GM21576 (cell line): ENCODE results near the gene LRRC26.
"Not testable (repeated sequence)": the region's sequence is repeated elsewhere in the genome, so short reads cannot be mapped to it uniquely, and the experiment has no call there.

Experiments used
- ATAC-seq: cut with Tn5 transposase; IDR thresholded peaks from one replicate; pipeline ENCODE4 v1.9.1; 2021; ENCODE audit warnings: mild to moderate bottlenecking, moderate library complexity; ENCODE audit not compliant: unreplicated experiment

LRRC26 gene

GRCh38 chr9:137139468-137140150 is 30.2 kb downstream of the LRRC26 start:
- ATAC-seq = no peak

DNA sequence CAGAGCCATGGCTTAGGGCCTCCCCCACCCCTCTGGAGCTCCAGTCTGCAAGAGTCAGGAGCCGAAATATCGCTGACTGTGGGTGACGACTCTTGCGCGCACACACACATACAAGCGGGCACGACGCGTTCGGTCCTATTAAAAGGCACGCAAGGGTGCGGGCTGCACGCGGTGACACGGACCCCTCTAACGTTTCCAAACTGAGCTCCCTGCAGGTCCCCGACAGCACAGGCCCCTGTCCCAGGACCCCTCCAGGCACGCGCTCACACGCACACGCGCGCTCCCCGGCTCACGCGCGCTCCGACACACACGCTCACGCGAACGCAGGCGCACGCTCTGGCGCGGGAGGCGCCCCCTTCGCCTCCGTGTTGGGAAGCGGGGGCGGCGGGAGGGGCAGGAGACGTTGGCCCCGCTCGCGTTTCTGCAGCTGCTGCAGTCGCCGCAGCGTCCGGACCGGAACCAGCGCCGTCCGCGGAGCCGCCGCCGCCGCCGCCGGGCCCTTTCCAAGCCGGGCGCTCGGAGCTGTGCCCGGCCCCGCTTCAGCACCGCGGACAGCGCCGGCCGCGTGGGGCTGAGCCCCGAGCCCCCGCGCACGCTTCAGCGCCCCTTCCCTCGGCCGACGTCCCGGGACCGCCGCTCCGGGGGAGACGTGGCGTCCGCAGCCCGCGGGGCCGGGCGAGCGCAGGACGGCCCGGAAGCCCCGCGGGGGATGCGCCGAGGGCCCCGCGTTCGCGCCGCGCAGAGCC is 31.0 kb downstream of the LRRC26 start, which contains the start of gene GRIN1:
Gene GRIN1 (plus strand): TSS at position 433 of the 746 bp plus-strand sequence. CDS start 333 bp downstream, outside the sequence.
- no peak for ATAC-seq

DNA sequence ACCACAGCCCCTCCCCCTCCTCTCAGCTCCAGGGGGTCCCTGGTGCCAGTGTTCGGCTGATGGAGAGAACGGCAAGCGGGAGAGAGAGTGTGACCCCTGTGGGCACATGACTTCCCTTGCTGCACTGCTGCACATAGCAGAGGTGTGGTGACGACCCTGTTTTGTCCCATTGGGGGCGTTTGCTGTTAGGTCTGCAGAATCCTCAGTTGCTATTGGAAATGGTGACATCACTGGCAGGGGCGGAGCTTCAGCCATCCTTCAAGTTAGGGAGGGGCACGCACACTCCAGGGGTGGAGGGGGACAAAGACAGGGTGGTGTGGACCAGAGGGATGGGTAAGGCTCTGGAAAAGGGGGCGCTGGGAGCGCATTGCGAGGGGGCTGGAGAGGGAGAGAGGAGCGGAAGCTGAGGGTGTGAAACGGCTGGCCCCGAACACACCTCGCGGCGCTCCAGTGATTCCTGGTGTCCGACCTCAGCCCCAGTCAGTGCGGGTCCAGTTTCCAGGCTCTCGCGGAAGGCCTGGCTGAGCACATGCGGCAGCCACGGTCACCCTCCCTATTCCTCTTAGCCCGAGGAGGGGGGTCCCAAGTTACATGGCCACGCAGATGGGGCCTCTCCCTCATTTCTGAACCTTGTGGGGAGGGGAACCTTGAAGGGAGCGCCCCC is 31.7 kb downstream of the LRRC26 start:
- no peak for ATAC-seq

DNA sequence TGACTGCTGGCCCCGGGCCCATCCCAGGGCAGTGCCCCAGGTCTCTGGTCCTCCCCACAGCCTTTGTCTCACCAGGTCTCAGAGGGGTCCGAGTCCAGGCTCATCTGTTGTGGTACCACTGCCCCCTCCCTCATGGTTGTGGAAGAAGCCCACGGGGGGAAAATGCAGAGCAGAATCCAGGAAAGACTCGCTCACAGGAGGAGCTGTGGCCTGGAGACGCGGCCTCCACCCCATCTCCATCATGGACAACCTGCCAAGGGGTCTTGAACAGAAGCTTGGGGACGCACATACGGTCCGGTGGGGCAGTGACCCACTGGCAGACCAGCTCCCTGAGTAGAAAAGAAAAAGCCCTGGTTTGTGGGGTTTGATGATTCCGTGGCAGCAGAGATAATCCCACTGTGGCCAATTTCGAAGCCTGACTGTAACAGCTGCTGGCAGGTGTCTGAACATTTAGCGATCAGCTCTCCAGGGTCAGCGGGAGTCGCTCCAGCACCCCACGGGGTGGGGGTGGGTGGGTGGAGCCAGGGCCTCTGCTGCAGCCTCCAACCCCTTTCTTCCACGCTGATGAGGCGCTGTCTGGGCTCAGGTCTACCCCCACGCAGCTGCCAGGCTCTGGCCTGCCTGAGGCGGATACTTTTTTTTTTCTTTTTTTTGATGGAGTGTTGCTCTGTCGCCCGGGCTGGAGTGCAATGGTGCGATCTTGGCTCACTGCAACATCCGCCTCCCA is 32.8 kb downstream of the LRRC26 start:
- no peak for ATAC-seq

GRCh38 chr9:137136261-137136880 is 33.5 kb downstream of the LRRC26 start:
- no peak for ATAC-seq

DNA sequence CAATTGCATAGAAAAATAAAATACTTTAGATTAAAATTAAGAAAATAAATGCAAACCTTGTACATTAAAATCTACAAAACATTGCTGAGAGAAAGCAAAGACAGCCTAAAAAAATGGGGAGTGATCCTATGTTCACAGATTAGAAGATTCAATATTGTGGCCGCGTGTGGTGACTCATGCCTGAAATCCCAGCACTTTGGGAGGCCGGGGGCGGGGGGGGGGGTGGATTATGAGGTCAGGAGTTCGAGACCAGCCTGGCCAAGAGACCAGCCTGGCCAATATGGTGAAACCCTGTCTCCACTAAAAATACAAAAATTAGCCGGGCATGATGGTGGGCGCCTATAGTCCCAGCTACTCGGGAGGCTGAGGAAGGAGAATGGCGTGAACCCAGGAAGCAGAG is 34.7 kb downstream of the LRRC26 start:
- ATAC-seq = not testable (repeated sequence)

GRCh38 chr9:137134191-137134590 is 35.7 kb downstream of the LRRC26 start:
- no peak for ATAC-seq

DNA sequence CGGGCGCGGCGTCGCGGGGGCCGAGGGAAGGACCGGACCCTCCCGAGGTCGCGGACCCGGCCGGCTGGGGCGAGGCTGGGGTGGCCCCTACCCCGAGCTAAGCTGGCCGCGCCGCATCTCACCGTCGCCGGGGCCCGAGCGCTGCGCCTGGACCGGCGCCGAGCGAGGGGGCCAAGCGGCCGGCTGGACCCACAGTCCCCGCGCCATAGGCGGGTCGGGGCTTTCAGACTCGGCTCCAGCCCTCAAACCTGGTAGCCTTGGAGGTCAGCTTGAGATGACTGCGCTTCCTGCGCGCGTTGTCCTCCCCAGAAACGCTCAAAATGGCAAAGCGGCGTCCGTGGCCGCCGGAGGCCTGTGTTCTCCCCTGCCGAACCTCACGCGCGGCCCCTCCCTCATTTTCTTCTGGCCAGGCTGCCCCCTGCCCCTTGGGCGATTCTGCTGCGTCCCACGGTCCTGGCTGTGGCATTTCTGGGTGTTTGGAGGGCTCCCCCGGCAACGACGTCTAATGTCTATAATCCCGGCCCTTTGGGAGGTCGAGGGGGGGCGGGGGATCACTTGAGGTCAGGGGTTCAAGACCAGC is 39.6 kb downstream of the LRRC26 start:
- peak; percentile 14 for ATAC-seq

- ATAC-seq = peak; percentile 75
These were observed 40.2 kb downstream of the LRRC26 start for GRCh38 chr9:137129456-137130175.

- ATAC-seq = peak; percentile 18
These were observed 40.9 kb downstream of the LRRC26 start for GRCh38 chr9:137128862-137129455.

DNA sequence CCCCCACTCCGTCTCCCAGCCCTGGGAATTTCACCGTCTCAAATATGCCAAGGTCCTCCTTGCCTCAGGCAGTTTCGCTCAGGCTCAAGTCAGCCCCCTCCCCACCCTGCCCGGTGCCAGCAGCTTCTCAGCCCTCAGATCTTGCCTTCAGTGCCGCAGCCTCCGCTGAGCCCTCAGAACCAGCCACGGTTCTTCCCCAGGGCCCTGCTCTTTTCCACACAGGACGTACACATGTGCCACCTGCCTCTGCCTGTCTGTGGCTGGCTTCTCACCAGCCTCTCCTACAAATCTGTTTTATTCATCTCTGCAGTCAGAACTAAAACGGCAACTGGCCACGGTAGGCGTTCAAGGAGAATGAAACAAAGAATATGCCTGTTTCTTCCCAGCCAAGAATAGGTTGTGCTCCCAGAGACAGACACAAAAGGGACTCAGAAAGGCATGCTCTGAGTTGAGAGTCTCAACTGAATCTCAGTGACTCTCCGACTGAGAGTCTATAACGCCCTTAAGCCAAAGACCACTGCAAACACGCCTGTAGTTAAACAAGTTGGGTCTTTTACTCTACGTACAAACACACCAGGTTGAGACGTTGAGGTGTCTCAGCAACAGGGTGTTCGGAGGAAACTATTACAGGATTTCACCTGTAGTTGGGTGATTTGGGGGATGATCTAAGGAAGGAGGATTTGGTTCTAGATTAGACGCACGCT is 41.5 kb downstream of the LRRC26 start:
- ATAC-seq = no peak

DNA sequence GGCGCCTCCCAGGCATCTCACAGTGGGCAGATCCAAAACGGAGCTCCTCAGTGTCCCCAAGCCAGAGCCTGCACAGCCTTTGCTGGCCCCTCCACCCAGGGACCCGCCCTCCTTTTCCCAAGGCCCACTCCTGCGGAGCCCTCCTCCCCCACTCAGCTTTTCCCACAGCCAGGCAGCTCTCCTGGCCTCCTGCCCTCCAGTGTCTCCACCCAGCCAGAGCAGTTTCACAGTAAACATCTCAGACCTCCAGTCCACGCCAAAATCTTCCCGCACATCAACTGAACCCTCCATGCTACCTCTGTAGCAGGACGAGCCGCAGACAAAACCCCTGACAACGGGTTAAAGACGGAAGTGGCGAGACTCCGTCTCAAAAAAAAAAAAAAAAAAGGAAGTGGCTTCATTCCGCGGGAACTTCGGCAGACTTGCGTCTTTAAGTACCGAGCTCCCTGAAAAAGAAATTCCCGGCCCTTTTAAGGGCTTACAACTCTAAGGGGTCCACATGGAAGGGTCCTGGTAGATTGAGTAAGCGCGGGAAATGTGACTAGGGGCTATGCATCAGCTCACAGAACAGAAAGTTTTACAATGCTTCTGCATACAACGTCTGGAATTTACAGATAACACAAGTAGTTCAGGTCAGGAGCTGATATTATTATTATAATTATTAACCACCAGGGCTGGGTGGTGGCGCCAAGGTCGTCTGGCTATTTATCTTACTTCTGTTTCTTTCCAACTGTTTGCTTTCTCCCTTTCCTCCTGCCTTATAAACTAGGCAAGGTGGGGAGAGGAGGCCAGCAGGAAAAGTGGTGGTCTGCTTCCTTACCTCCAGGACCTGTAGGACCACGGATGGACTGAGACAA is 42.3 kb downstream of the LRRC26 start:
- ATAC-seq = no peak

DNA sequence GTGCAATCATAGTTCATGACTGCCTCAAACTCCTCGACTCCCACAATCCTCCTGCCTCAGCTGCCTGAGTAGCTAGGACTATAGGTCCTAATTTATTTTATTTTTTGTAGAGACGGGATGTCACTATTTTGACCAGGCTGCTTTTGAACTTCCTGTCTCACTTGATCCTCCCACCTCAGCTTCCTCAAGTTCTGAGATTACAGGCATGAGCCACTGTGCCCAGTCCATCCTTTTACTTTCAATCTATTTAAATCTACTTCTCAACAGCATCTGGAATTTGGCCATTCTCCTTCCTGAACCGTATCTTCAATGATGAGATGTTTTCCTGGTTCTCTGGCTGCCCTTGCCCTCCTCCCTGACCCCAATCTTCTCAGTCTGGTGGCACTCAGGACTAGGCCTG is 43.1 kb downstream of the LRRC26 start:
- no peak for ATAC-seq

- not testable (repeated sequence) for ATAC-seq
These were observed 45.8 kb downstream of the LRRC26 start for GRCh38 chr9:137123952-137124462.

- no peak for ATAC-seq
These were observed 46.4 kb downstream of the LRRC26 start for GRCh38 chr9:137123468-137123837.

DNA sequence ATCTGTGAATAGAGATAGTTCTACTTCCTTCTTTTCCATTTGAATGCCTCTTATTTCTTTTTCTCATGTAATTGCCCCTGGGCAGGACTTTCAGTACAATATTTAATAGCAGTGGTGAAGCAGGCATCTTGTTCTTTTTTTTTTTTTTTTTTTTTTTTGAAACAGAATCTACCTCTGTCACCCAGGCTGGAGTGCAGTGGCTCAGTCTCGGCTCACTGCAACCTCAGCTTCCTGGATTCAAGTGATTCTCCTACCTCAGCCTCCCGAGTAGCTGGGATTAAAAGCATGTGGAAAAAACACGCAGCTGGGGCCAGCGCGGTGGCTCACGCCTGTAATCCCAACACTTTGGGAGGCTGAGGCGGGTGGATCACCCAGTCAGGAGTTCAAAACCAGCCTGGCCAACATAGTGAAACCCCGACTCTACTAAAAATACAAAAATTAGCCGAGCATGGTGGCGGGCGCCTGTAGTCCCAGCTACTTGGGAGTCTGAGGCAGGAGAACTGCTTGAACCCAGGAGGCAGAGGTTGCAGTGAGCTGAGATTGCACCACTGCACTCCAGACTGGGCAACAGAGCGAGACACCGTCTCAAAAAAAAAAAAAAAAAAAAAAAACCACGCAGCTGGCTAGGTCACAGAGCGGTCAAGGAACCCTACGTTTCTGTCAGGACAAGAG is 46.9 kb downstream of the LRRC26 start:
- not testable (repeated sequence) for ATAC-seq
